AG10803 (cell line): ENCODE data around the gene MCM3AP.

Experiments
- DNase-seq: peaks from one replicate; pipeline ENCODE4 v3.0.0; 2010; ENCODE audit warnings: low read depth
- H3K4me3 ChIP-seq: 2 replicates; pipeline ENCODE4 v1.5.1; 2011; ENCODE audit warnings: mild to moderate bottlenecking, low read length, control low read depth
- TF ChIP-seq, protein P1 (sequence below): conservative IDR thresholded peaks from 2 replicates; pipeline ENCODE4 v1.5.1; 2011; ENCODE audit warnings: mild to moderate bottlenecking, low read length, control low read depth, inconsistent platforms

MCM3AP gene

DNA sequence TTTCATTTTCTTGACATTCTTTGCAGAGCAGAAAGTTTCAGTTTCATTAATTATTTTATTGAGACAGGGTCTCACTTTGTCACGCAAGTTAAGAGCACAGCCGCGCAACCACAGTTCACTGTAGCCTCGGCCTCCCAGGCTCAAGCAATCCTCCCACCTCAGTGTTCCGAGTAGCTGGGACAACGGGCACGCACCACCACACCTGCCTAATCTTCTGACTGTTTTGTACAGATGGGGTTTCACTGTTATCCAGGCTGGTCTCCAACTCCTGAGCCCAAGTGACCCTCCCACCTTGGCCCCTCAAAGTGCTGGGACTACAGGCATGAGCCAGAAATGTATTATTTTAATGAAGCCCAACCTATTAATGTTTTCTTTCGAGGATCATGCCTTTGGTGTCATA lies 98.2 kb downstream of the MCM3AP start:
- no peak overlapping the region for H3K4me3 ChIP-seq
- DNase-seq = no peak
- TF ChIP-seq, protein P1, sequence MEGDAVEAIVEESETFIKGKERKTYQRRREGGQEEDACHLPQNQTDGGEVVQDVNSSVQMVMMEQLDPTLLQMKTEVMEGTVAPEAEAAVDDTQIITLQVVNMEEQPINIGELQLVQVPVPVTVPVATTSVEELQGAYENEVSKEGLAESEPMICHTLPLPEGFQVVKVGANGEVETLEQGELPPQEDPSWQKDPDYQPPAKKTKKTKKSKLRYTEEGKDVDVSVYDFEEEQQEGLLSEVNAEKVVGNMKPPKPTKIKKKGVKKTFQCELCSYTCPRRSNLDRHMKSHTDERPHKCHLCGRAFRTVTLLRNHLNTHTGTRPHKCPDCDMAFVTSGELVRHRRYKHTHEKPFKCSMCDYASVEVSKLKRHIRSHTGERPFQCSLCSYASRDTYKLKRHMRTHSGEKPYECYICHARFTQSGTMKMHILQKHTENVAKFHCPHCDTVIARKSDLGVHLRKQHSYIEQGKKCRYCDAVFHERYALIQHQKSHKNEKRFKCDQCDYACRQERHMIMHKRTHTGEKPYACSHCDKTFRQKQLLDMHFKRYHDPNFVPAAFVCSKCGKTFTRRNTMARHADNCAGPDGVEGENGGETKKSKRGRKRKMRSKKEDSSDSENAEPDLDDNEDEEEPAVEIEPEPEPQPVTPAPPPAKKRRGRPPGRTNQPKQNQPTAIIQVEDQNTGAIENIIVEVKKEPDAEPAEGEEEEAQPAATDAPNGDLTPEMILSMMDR = no peak

DNA sequence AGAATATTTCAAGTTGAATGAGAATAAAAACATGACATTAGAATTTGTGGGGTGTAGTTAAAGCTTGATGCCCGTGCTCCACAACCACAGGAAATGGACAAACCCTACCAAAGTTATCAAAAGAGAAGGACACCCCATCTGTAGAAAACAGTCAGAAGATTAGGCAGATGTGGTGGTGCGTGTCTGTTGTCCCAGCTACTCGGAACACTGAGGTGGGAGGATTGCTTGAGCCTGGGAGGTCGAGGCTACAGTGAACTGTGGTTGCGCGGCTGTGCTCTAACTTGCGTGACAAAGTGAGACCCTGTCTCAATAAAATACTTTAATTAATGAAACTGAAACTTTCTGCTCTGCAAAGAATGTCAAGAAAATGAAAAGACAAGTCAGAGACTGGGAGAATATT lies 99.7 kb downstream of the MCM3AP start:
- TF ChIP-seq, protein P1 = no peak
- no peak for DNase-seq
- no peak overlapping the region for H3K4me3 ChIP-seq
